GM19240 (cell line): ENCODE measurements around the gene TCERG1L.
"Not testable (repeated sequence)": the region's sequence is repeated elsewhere in the genome, so short reads cannot be mapped to it uniquely, and the experiment has no call there.

Source experiments
- DNase-seq: peaks from one replicate; pipeline ENCODE4 v3.0.0; 2011; ENCODE audit warnings: low spot score; ENCODE audit not compliant: insufficient read length

TCERG1L gene

GRCh38 chr10:131249955-131250344, 61.6 kb downstream of the TCERG1L start:
- no peak for DNase-seq

DNA sequence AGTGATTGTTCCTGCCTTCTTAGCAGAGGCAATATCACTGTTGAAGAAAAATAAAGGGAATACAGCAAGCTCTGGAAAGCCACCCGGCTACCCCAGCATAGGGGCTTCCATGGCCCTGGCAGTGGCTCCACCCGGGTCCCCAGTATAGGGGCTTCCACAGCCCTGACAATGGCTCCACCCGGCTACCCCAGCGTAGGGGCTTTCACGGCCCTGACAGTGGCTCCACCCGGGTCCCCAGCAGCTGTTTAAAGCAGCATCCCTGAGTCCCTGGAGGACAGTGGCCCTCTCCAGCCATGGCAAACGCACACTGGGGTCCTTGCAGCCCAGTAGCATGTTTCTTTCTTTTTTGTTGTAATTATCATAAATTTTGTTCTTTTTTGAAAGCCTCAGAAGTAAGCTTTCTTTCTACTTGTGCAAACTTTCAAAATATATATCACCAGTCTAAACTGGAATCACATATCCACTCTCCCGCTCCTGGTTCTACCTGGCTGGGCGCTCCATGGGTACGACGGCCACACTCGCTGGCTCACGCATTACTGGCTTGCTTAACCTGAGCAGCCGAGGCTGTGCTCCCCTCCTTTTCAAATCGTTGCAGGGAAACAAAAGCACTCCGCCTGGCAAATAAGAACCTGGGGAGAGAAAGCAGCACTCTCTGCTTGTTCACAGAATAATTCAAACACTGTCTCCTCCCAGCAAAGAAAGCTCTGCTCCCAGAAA, 62.1 kb downstream of the TCERG1L start:
- DNase-seq: no peak

DNA sequence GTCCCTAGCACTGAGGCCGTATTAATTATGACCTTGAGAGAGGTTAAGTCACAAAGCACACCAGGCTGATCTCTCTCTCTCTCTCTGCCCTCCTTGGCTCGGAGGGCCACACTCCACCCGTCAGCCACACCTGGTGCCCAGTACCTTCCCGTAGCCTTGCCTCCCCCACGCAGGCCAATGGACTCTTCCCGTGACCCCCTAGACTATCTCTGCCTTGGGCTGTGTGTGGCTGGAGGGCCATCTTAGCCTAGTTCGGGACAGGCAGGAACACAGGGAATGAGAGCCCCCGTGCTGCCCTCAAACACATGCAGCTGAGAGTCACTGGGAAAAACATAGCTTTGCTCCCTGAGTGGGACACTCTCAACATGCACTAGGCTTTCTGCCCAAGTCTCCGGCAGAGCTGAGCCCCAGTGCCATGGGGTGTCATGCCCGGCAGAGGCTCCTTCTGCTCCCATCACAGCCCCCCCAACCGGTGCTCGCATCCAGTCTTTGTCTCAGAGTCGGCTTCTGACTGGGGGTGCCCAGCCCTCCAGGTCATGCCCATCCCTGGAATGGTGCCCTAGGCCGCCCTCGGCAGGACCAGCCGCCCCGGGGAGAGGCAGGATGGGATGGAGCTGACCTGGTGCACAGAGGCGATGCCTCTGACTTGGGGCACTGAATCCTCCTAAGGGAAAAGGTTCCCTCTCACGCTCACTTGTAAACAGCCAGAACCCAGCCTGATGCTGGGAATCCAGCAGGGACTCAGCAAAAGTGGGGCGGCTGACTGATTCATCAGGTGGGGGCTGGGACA, 63.0 kb downstream of the TCERG1L start:
- DNase-seq: no peak

DNA sequence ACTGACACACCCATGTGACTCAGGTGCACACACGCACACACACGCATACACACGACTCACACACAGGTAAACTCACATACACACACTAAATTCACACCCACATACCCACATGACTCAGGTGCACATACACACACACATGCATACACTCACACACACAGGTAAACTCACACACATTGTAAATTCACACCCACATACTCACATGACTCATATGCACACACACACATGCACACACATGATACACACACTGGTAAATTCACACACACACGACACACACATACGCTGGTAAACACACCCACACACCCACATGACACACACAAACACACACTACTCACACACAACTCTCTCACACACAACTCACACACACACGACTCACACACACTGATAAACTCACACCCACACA, 63.6 kb downstream of the TCERG1L start:
- no peak for DNase-seq

DNA sequence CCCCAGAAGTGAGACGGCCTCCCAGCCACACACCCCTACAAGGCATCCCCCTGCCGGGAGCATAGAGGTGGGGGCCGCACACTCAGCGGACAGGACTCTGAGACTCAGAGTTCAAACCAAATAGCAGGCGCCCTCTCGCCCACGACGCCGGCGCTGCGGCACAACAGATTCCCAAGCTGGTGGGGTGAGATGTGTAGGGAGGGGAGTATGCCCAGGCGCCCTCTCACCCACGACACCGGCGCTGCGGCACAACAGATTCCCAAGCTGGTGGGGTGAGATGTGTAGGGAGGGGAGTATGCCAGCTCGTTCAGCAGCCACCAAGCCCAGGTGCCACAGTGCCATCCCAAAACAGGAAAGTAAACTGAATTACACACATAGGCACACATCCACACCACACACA, 64.7 kb downstream of the TCERG1L start:
- DNase-seq: no peak

DNA sequence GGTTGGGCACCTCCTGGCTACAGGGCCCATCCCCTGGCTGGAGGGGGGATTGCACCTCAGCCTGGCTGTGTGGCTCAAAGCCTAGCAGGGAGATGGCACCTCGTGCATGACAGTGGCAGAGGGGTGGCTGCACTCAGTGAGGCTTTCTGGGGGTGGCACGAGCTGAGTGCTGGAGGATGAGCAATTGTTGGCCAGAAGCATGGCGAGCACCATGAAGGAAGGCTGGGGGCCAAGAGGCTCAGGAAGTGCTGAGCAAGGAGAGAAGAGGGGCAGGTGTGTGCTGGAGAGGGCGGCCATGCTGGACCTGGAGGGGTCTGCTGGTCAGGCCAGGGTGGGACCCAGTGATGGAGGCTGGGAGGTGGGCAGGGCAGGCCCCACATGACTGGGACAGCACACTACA, 65.4 kb downstream of the TCERG1L start:
- no peak for DNase-seq

GRCh38 chr10:131245475-131246059, 66.0 kb downstream of the TCERG1L start:
- no peak for DNase-seq

- no peak for DNase-seq
Measured at GRCh38 chr10:131244836-131245235, 66.7 kb downstream of the TCERG1L start.

- no peak for DNase-seq
Measured at GRCh38 chr10:131243076-131243475, 68.4 kb downstream of the TCERG1L start.

GRCh38 chr10:131242007-131242406, 69.5 kb downstream of the TCERG1L start:
- no peak for DNase-seq

GRCh38 chr10:131240691-131241090, 70.8 kb downstream of the TCERG1L start:
- no peak for DNase-seq

- DNase-seq: no peak
Measured at GRCh38 chr10:131239926-131240325, 71.6 kb downstream of the TCERG1L start.

DNA sequence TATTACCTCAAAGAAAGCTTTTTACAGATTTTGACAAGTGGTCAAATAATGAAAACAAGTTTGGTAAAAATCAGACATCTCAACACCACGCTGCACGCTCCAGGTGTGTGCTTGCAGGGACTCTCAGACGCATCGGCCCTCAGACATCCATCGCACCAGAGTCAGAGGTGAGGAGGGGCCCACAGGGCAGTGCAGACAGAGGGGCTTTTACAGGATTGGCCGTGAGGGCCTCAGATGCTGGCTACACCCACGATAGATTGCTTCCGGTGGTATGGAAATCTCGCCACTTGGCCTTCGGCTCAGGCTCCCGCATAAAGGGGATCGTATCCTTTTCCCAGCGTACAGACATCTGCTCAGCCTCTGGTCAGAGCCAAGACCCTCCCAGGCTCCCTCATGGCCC, 72.1 kb downstream of the TCERG1L start:
- no peak for DNase-seq

DNA sequence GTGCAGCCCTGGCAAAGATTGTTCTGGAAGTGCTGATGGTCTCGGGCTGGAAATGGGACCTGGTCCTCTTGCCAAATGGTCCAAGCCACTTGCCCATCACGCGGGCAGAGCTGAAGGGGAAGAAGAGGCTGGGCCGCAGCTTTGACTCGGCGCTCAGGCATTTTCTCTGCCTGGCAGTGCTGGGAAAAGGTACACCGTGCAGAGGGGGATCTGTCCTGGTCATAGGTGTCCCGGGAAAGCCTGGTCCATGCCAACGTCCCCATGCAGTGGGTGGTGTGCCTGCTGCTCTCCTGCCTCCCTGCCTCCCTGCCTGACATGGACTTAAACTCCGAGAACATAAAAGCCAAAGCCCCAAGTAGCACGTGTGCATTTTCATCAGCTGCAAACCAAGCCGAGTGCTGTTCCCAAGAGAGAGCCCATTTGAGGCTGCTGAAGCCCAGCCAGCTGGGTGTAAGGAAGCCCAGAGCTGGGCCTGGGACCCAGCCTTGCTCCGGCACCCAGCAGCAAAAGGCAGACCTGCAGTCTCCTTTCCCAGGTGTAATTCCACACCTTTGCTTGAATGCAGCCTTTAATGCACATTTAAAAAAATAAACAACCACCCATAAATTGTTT, 72.7 kb downstream of the TCERG1L start:
- no peak for DNase-seq

DNA sequence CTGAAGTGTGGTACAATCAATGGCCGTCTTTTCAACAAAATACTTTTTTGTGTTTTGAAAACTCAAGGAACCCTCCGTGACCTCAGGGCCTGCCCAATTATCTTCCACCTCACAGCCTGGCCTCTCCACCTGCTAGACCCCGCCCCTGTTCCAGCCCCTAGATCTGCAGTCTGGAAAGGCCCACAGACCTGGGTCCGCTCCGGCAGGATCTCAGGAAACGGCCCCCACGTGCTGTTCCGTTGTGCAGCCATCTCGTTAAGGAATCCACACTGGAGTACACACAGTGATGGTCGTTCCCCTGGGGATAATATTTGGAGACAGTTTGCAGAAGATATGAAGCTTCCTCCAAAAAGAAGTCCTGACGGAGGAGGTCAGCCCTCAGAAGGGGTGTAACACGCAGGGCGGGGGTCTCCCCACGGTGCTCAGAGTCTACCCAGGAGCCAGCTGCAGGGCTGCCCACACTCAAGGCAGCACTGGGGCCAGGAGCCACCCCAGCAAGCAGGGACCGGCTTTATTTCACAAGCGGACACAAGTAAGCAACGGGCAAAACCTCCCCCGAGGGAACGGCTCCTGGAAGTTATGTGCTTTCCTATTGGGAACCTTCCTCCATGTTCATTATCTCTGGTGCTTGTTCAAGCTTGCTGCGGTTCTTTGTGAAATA, 73.4 kb downstream of the TCERG1L start:
- no peak for DNase-seq

DNA sequence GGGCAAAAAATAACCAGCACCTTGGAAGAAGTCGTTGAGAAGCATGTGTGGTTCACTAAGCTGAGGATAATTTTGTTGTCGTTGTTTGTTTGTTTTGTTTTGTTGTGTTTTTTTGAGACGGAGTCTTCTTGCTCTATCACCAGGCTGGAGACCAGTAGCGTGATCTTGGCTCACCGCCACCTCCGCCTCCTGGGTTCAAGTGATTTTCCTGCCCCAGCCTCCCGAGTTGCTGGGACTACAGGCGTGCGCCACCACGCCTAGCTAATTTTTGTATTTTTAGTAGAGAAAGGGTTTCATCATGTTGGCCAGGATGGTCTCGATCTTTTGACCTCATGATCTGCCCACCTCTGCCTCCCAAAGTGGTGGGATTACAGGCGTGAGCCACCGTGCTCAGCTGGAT, 76.9 kb downstream of the TCERG1L start:
- DNase-seq: not testable (repeated sequence)

DNA sequence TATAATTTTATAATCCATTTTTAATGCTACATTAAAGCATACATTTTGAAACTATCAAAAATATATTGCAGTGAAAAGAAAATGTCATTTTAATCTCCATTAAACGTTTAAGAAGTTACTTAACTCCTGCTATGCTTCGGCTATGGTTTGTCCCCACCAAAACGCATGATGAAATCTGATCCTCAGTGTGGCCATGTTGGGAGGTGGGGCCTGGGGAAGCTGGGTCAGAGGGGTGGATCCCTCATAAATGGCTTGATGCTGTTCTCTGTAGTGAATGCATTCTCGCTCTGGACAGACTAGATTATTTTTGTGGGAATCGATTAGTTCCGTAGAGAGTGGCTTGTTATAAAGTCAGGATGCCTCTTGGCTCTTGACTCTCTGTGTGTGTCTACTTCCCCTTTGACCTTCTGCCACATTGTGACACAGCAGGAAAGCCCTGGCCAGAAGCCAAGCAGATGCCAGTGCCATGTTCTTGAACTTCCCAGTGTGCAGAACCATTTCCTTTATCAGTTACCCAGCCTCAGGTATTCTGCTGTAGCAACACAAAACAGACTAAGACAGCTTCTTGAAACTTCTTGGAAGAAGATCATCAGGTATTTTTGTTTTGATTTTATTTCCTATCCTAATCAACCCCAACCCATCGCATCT, 77.8 kb downstream of the TCERG1L start:
- no peak for DNase-seq

GRCh38 chr10:131231965-131232541, 79.5 kb downstream of the TCERG1L start:
- DNase-seq: no peak

DNA sequence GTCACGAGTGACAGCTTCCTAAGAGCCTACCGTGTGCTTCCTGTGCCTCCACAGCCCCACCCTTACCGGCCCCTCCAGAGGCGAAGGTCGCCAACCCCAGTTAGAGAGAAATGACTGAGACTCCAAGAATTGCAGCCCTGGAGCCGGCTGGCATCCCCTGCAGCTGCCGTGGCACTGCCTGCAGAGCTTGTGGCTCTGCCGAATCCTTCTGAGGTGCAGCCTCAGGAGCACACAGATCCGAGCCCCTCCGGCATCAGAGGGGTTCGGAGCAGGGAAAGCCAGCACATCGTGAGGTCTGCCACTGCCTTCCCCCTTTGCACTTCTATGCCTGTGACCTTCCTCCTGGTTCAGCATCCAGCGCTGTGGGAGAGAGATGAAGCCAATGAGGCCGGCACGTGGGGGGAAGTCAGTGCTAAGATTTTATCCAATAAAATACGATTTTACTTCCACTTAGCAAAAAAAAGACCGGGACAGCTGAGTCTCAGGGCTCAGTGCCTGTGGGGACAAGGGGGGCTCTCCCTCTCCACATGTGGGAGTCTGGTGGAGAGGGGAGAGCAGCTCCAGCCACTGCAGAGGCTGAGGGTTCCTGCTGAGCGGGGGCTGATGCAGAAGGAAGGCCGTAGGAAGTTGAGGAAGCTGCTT, 80.1 kb downstream of the TCERG1L start:
- DNase-seq: no peak

DNA sequence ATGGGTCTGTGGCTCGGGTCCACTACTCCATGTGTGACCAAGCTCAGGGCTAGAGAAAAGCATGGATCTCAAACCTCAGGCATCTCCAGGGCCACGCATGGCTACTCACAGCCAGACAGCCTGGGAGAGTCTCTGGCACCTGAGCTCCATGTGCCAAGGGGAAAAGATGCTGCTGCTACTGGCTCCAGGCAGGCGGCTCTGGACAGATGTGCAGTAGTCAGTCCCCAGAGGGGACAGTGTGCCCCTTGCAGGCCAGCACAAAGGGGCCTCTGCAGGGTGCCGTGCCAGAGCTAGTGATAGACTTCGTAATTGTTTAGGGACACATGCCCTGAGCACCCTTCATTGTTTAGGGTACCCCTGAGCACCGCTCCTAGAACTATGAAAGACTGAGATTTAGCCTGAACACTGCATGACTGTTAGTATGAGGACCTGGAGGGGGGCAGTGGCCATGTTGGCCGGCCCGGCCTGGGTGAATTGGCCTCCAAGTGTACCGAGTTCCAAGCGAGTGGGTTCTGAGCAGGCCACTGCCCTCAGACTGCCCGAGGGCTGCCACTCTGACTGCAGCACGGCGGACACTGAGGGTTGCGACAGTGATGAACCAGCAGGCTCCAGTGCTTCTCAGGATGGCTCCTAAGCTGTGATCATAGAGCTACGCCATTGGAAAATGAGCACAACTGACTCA, 80.7 kb downstream of the TCERG1L start:
- DNase-seq: no peak
